OCI-LY3 (cell line): Measurements from ENCODE around the gene DPYSL4.

Experiments
- H2AFZ ChIP-seq: fragments of 200-600, 300-600 bp; shearing (Covaris generic); 2 replicates; pipeline ENCODE4 v1.6.0; 2014; ENCODE audit warnings: antibody characterized with exemption, low read depth, low read length
- H3K27ac ChIP-seq: fragments of 200-600, 300-600 bp; sonication (generic); 2 replicates; pipeline ENCODE4 v1.5.1; 2014; ENCODE audit warnings: mild to moderate bottlenecking, low read length, moderate library complexity, mixed read lengths
- H3K27me3 ChIP-seq: fragments of 200-600, 300-600 bp; sonication (generic); 2 replicates; pipeline ENCODE4 v1.6.1; 2014; ENCODE audit warnings: low read depth, low read length, mixed read lengths
- H3K36me3 ChIP-seq: fragments of 200-600, 300-600 bp; sonication (generic); replicated peaks from 2 replicates; pipeline ENCODE3; 2014; ENCODE audit warnings: low read depth, low read length, mixed read lengths
- H3K4me1 ChIP-seq: fragments of 300-600, 200-600 bp; sonication (generic); 2 replicates; pipeline ENCODE4 v1.6.1; 2014; ENCODE audit warnings: low read length, mixed read lengths
- H3K4me2 ChIP-seq: fragments of 200-600, 300-600 bp; sonication (generic); 2 replicates; pipeline ENCODE4 v1.6.1; 2014; ENCODE audit warnings: low read length, mixed read lengths
- H3K4me3 ChIP-seq: fragments of 300-600, 200-600 bp; sonication (generic); 2 replicates; pipeline ENCODE4 v1.5.1; 2014; ENCODE audit warnings: antibody characterized with exemption, mild to moderate bottlenecking, low read length, moderate library complexity
- H3K79me2 ChIP-seq: fragments of 300-600, 200-600 bp; shearing (Covaris generic); 2 replicates; pipeline ENCODE4 v1.6.1; 2014; ENCODE audit warnings: mild to moderate bottlenecking, low read length, mixed read lengths
- H3K9ac ChIP-seq: fragments of 300-600, 200-600 bp; shearing (Covaris generic); 2 replicates; pipeline ENCODE4 v1.6.0; 2014; ENCODE audit warnings: mild to moderate bottlenecking, low read length, moderate library complexity
- H3K9me3 ChIP-seq: fragments of 200-600, 300-600 bp; shearing (Covaris generic); 2 replicates; pipeline ENCODE4 v1.6.1; 2014; ENCODE audit warnings: low read length, mixed read lengths; ENCODE audit not compliant: insufficient read depth
- H4K20me1 ChIP-seq: fragments of 200-600, 300-600 bp; sonication (generic); 2 replicates; pipeline ENCODE4 v1.6.1; 2016; ENCODE audit warnings: low read length, mixed read lengths; ENCODE audit not compliant: insufficient read depth
- CTCF ChIP-seq: fragments of 200-600, 300-600 bp; sonication (generic); IDR thresholded peaks from 2 replicates; pipeline ENCODE4 v1.5.1; 2014; ENCODE audit warnings: antibody characterized with exemption, low read length, low read depth
- EZH2phosphoT487 ChIP-seq: fragments of 200-600 bp; shearing (Covaris generic); IDR thresholded peaks from 2 replicates; pipeline ENCODE4 v1.6.1; 2018; ENCODE audit warnings: antibody characterized with exemption, mixed run types, low read depth

The DPYSL4 gene

GRCh38 chr10:132138596-132138995 lies 48.2 kb upstream of the DPYSL4 start:
- H3K4me2 ChIP-seq = no peak overlapping the region
- no peaks in the 10 kb centered on the region for H3K36me3 ChIP-seq
- H3K79me2 ChIP-seq = no peaks in the 10 kb centered on the region
- no peak for TF ChIP-seq CTCF
- TF ChIP-seq EZH2phosphoT487 = no peak
- H3K4me3 ChIP-seq = no peak overlapping the region
- H3K4me1 ChIP-seq = peaks cover 7% of the 10 kb centered on the region; the same call in 1 of the 2 replicates
- no peaks in the 10 kb centered on the region for H3K27me3 ChIP-seq
- no peaks in the 10 kb centered on the region for H4K20me1 ChIP-seq
- H3K27ac ChIP-seq = no peak overlapping the region
- H3K9ac ChIP-seq = no peak overlapping the region
- no peak overlapping the region for H2AFZ ChIP-seq
- no peaks in the 10 kb centered on the region for H3K9me3 ChIP-seq

- Histone ChIP-seq H2AFZ (no peak overlapping the region), H3K36me3 (no peaks in the 10 kb centered on the region), H3K4me1 (peaks cover 7% of the 10 kb centered on the region; the same call in 1 of the 2 replicates), H3K9me3 (no peaks in the 10 kb centered on the region), H3K4me2 (no peak overlapping the region), H4K20me1 (no peaks in the 10 kb centered on the region), H3K9ac (no peak overlapping the region), H3K79me2 (no peaks in the 10 kb centered on the region), H3K27me3 (no peaks in the 10 kb centered on the region), H3K27ac (no peak overlapping the region), H3K4me3 (no peak overlapping the region)
- TF ChIP-seq EZH2phosphoT487 (no peak), CTCF (no peak)
These were observed 47.2 kb upstream of the DPYSL4 start for GRCh38 chr10:132139526-132139925.

- Histone ChIP-seq H4K20me1 (no peaks in the 10 kb centered on the region), H3K9ac (no peak overlapping the region), H3K27me3 (no peaks in the 10 kb centered on the region), H3K27ac (no peak overlapping the region), H3K79me2 (no peaks in the 10 kb centered on the region), H3K4me3 (no peak overlapping the region), H2AFZ (no peak overlapping the region), H3K4me2 (no peak overlapping the region), H3K36me3 (no peaks in the 10 kb centered on the region), H3K9me3 (no peaks in the 10 kb centered on the region), H3K4me1 (peaks cover 7% of the 10 kb centered on the region; the same call in 1 of the 2 replicates)
- TF ChIP-seq EZH2phosphoT487 (no peak), CTCF (no peak)
These were observed 46.4 kb upstream of the DPYSL4 start for GRCh38 chr10:132140167-132140925.

GRCh38 chr10:132141076-132141475 lies 45.7 kb upstream of the DPYSL4 start:
- Histone ChIP-seq H3K4me3 (no peak overlapping the region), H3K36me3 (no peaks in the 10 kb centered on the region), H3K27me3 (no peaks in the 10 kb centered on the region), H3K9me3 (no peaks in the 10 kb centered on the region), H3K79me2 (no peaks in the 10 kb centered on the region), H2AFZ (no peak overlapping the region), H3K4me2 (no peak overlapping the region), H3K27ac (no peak overlapping the region), H4K20me1 (no peaks in the 10 kb centered on the region), H3K9ac (no peak overlapping the region), H3K4me1 (peaks cover 7% of the 10 kb centered on the region; the same call in 1 of the 2 replicates)
- TF ChIP-seq EZH2phosphoT487 (no peak), CTCF (no peak)
